ENCODE data around the gene CHCHD6. TPM values are rescaled to one million over a fixed set of nuclear protein-coding genes. Genes with fewer than 3 reads are reported as not detected.

The CHCHD6 gene
- total RNA-seq, 1 experiment from 2014 or later = 36.3 TPM

- Histone ChIP-seq H3K4me2 (ENCODE audit: low read length) (no peak overlapping the region), H3K27me3 (ENCODE audit: insufficient read depth, low read length) (no peaks in the 10 kb centered on the region), H3K27ac (ENCODE audit: low read depth, low read length) (no peak overlapping the region), H3K9me3 (ENCODE audit: control insufficient read depth in 1 of 2, insufficient read depth in 1 of 2, low read depth in 1 of 2, low read length in 2 of 2) (no peaks in the 10 kb centered on the region), H3K4me1 (ENCODE audit: control insufficient read depth in 1 of 2, insufficient read depth in 2 of 2, low read length in 2 of 2) (no peaks in the 10 kb centered on the region), H3K4me3 (replicated peaks in 1 of 2; ENCODE audit: low read depth in 1 of 2, low read length in 2 of 2) (no peak overlapping the region), H3K79me2 (ENCODE audit: insufficient read depth, low read length) (no peaks in the 10 kb centered on the region), H4K20me1 (ENCODE audit: insufficient read depth) (no peaks in the 10 kb centered on the region), H3K9ac (ENCODE audit: low read length) (no peak overlapping the region), H3K36me3 (ENCODE audit: control insufficient read depth in 1 of 2, insufficient read depth in 2 of 2, low read length in 2 of 2) (no peaks in the 10 kb centered on the region), H2AFZ (ENCODE audit: low read depth, low read length, poor library complexity, severe bottlenecking) (no peak overlapping the region), H3K9me2 (ENCODE audit: insufficient read depth) (no peaks in the 10 kb centered on the region)
- POLR2A ChIA-PET = no interaction called here
- RAD21 ChIA-PET (ENCODE audit: low non-redundant PET in 1 of 2, low total read pairs in 2 of 2, uncharacterized antibody in 2 of 2, unreplicated experiment in 2 of 2) = no interaction called here
- intact Hi-C loops (cut with micrococcal nuclease) = no loop called here
- no peak for ATAC-seq
- no peak for DNase-seq (ENCODE audit: low read depth, low spot score)
- TF ChIP-seq ELF1 (IDR thresholded peaks at IDR 0.05; ENCODE audit: borderline replicate concordance, low read depth) = no peak
- no peak for TF ChIP-seq POLR2A (IDR thresholded peaks at IDR 0.05; ENCODE audit: borderline replicate concordance, extremely low read depth, insufficient read depth, insufficient read length)
- no peak for TF ChIP-seq JUND (IDR thresholded peaks at IDR 0.05)
- no peak for TF ChIP-seq ATF3 (IDR thresholded peaks at IDR 0.05)
- no peak for TF ChIP-seq EZH2 (IDR thresholded peaks at IDR 0.05)
- no peak for TF ChIP-seq CEBPB (IDR thresholded peaks at IDR 0.05; ENCODE audit: low read depth)
- TF ChIP-seq ZBTB33 (IDR thresholded peaks at IDR 0.05; ENCODE audit: extremely low read depth, insufficient replicate concordance, low read length) = no peak
- no peak for TF ChIP-seq POLR2AphosphoS5 (IDR thresholded peaks at IDR 0.05; ENCODE audit: low read depth, low read length)
- TF ChIP-seq SIN3A (IDR thresholded peaks at IDR 0.05; ENCODE audit: low read depth) = no peak
- no peak for TF ChIP-seq TCF7L2 (IDR thresholded peaks at IDR 0.05; ENCODE audit: borderline replicate concordance, extremely low read depth, insufficient read depth, insufficient read length)
- no peak for TF ChIP-seq REST (IDR thresholded peaks at IDR 0.05; ENCODE audit: low read depth)
- TF ChIP-seq RAD21 (IDR thresholded peaks at IDR 0.05; ENCODE audit: low read depth) = no peak
- BruUV-seq (replicated peaks) = no TSS peak
- CTCF ChIA-PET = no interaction called here
Observed at GRCh38 chr3:126936853-126937425, 232.9 kb downstream of the CHCHD6 start.

Measured in HCT116 (cell line).